ENCODE measurements around the gene HOXA9.

DNA sequence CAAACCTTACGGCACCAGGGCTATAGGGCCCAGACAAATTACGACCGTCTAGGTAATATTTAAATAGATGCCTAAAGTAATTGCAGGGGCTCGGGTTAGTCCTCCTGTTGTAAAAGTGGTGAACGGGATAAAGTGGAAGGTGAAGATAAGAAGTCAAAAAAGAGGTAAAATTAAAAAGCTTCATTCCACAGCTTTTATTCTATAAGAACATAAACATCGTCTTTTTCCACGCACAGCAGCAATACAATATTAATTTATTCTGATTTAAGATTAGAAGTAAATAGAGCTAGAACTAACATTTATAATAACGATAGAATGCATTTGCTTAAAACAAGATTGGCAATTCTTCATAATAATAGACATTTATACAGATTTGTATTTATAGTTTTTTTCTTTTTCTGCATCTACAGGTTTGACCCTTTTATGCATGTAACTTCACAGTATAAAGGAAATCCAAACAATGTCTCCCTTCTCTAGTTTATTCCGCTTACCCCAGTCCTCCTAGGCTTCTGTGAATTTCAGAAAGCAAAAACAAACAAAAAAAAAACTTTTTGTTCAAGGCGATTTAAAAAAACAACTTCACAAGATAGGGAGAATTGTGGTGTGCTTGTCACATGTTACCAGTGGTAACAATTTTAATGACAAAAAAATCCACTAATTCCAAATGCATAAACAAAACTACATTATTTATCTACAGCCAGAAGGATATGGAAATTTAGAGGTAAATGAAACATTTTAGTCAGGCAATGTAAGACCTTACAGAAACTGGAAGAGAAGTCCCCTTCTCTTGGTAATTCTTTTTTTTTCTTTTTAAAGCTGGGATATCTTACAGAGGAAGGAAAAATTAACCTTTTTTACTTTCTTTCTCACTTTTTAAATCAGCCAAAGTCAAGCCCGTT lies 5.3 kb upstream of the HOXA9 start:
- no peak for TF ChIP-seq POLR2A (IDR thresholded peaks at IDR 0.05)
- TF ChIP-seq, protein P1, sequence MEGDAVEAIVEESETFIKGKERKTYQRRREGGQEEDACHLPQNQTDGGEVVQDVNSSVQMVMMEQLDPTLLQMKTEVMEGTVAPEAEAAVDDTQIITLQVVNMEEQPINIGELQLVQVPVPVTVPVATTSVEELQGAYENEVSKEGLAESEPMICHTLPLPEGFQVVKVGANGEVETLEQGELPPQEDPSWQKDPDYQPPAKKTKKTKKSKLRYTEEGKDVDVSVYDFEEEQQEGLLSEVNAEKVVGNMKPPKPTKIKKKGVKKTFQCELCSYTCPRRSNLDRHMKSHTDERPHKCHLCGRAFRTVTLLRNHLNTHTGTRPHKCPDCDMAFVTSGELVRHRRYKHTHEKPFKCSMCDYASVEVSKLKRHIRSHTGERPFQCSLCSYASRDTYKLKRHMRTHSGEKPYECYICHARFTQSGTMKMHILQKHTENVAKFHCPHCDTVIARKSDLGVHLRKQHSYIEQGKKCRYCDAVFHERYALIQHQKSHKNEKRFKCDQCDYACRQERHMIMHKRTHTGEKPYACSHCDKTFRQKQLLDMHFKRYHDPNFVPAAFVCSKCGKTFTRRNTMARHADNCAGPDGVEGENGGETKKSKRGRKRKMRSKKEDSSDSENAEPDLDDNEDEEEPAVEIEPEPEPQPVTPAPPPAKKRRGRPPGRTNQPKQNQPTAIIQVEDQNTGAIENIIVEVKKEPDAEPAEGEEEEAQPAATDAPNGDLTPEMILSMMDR (IDR thresholded peaks at IDR 0.05), result no peak

All from testis (tissue), 2 donors.